ENCODE measurements around the gene HCN3. TPM values are rescaled to one million over a fixed set of nuclear protein-coding genes. Genes with fewer than 3 reads are reported as not detected.

The HCN3 gene
- total and polyA plus RNA-seq, 2 donors (not counting 3 experiments of a cell fraction or from before 2014, with no cell fraction given): 3.3 to 4.1 TPM

DNA sequence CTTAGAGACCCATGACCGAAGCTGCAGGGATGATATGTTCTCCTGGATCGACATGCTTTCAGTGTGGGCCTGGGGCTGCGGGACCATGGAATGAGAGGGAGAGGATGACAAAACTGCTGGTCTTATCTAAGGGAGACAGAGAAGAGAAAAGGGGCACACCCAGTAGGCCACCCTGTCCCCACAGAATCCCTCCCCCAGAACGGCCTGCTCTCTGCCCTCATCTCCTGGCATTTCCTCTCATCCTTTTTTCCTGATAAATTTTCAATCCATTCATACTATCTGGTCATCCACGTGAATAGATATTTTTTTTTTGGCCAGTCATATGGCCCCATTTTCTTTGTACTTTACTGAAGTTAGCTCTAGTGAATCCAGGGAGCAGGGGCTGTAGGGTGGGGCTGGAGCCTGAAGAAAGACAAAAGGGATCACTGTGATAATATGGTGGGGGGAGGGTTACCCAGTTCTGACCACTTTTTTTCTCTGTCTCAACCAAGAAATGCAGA lies 24.1 kb downstream of the HCN3 start, which contains the start of gene PKLR:
Gene PKLR, minus strand, starts transcription at position 97 of the 500 bp plus-strand sequence. Its CDS starts 43 bp downstream, at position 54.
- peaks cover 6 to 9% of the 10 kb centered on the region in 2 experiments for H3K27me3 ChIP-seq (ENCODE audit: control insufficient read depth in 2 of 2, insufficient read depth in 2 of 2, low read length in 2 of 2)
- no peaks in the 10 kb centered on the region for H3K9me1 ChIP-seq (replicated peaks; ENCODE audit: control insufficient read depth, extremely low read depth, insufficient read depth, low read length)
- no peak within 1 kb of the TSS for H3K4me2 ChIP-seq (ENCODE audit: insufficient read depth, low read length)
- no peak within 1 kb of the TSS for H3K27ac ChIP-seq (ENCODE audit: insufficient read depth, low read depth, low read length)
- FAIRE-seq: no peak
- POLR2A ChIA-PET: no interaction called here
- H3K79me2 ChIP-seq (ENCODE audit: control insufficient read depth, insufficient read depth, low read length): no peaks in the 10 kb centered on the region
- DNase-seq (ENCODE audit: low read depth, low spot score): no peak
- H3K4me3 ChIP-seq (replicated peaks in 1 of 3; ENCODE audit: insufficient read depth in 1 of 3, low read depth in 1 of 3, low read length in 3 of 3): no peak within 1 kb of the TSS
- no peak within 1 kb of the TSS for H2AFZ ChIP-seq (ENCODE audit: low read depth, low read length)
- H3K36me3 ChIP-seq (ENCODE audit: control insufficient read depth in 2 of 2, extremely low read depth in 1 of 2, insufficient read depth in 2 of 2, low read length in 2 of 2): no peaks in the 10 kb centered on the region
- no peaks in the 10 kb centered on the region for H4K20me1 ChIP-seq (replicated peaks; ENCODE audit: control insufficient read depth, extremely low read depth, insufficient read depth, low read length)
- no peaks in the 10 kb centered on the region for H3K4me1 ChIP-seq (ENCODE audit: control insufficient read depth, extremely low read depth, insufficient read depth, low read length)
- dilution Hi-C loops (cut with MboI; ENCODE audit: extremely low pct_ligation_motif_present, low sequenced_read_pairs): no loop called here
- CTCF ChIA-PET: no interaction called here
- no peak for TF ChIP-seq MYC (IDR thresholded peaks at IDR 0.05; ENCODE audit: low read depth, low read length)
- no peak for TF ChIP-seq FOS (IDR thresholded peaks at IDR 0.05; ENCODE audit: borderline replicate concordance, insufficient read depth, low read length)
- no peak for TF ChIP-seq GATA2 (IDR thresholded peaks at IDR 0.05; ENCODE audit: insufficient read depth, insufficient read length, low read depth, low read length)
- no peak for TF ChIP-seq EZH2 (IDR thresholded peaks at IDR 0.05; ENCODE audit: borderline replicate concordance, low read depth, low read length, severe bottlenecking)
- no peak for TF ChIP-seq POLR2A (IDR thresholded peaks at IDR 0.05; ENCODE audit: low read depth, low read length)
- no peak for TF ChIP-seq POLR2AphosphoS5 (IDR thresholded peaks at IDR 0.05; ENCODE audit: insufficient read depth, low read depth, low read length)
- TF ChIP-seq, protein P1, sequence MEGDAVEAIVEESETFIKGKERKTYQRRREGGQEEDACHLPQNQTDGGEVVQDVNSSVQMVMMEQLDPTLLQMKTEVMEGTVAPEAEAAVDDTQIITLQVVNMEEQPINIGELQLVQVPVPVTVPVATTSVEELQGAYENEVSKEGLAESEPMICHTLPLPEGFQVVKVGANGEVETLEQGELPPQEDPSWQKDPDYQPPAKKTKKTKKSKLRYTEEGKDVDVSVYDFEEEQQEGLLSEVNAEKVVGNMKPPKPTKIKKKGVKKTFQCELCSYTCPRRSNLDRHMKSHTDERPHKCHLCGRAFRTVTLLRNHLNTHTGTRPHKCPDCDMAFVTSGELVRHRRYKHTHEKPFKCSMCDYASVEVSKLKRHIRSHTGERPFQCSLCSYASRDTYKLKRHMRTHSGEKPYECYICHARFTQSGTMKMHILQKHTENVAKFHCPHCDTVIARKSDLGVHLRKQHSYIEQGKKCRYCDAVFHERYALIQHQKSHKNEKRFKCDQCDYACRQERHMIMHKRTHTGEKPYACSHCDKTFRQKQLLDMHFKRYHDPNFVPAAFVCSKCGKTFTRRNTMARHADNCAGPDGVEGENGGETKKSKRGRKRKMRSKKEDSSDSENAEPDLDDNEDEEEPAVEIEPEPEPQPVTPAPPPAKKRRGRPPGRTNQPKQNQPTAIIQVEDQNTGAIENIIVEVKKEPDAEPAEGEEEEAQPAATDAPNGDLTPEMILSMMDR (IDR thresholded peaks at IDR 0.05; ENCODE audit: extremely low read depth in 1 of 2, insufficient read depth in 1 of 2, low read depth in 1 of 2, low read length in 2 of 2): no peak
- TF ChIP-seq, protein P2, sequence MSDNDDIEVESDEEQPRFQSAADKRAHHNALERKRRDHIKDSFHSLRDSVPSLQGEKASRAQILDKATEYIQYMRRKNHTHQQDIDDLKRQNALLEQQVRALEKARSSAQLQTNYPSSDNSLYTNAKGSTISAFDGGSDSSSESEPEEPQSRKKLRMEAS (IDR thresholded peaks at IDR 0.05; ENCODE audit: insufficient read depth, insufficient read length): no peak
- no peaks in the 10 kb centered on the region for H3K9me3 ChIP-seq (replicated peaks; ENCODE audit: control insufficient read depth, insufficient read depth, low read length)
- no peak within 1 kb of the TSS for H3K9ac ChIP-seq (replicated peaks; ENCODE audit: extremely low read depth, insufficient read depth, low read length)
- intact Hi-C loops (cut with micrococcal nuclease): no loop called here
- BruUV-seq (replicated peaks): no TSS peak
